ENCODE measurements around the gene TECPR1.

Gene TECPR1

DNA sequence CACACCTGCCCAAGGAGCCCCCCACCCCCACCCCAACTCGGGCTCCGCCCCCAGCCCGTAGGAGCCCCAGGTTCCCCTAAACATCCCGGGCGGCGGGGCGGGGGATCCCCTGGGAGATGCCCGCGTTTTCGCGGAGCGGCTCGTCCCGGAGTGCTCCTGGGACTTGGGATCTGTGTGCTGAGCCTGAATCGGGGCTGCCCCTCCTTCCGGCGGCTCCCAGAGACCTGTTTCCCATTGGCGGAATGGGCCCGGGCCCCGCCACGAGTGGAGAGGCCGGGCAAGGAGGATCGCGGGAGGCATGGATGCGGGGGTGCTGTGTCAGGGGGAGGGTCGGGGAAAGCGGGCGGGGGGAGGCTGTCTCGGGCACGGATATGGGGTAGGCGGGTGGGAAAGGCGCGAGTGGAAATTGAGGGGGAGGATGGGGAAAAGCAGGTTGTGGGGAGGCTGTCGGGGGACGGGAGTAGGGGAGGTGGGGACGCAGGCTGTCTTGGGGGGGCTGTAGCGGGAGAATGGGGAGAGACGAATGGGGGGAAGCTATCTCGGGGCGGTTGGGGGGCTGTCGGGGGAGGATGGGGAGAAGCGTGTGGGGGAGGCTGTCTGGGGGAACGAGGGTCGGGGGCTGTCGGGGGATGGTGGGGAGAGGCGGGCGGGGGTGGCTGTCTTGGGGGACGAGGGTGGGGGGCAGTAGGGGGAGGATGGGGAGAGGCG is 41.4 kb downstream of the TECPR1 start:
- no peak for DNase-seq

- DNase-seq: no peak
Observed at GRCh38 chr7:98209166-98209920, 42.7 kb downstream of the TECPR1 start.

DNA sequence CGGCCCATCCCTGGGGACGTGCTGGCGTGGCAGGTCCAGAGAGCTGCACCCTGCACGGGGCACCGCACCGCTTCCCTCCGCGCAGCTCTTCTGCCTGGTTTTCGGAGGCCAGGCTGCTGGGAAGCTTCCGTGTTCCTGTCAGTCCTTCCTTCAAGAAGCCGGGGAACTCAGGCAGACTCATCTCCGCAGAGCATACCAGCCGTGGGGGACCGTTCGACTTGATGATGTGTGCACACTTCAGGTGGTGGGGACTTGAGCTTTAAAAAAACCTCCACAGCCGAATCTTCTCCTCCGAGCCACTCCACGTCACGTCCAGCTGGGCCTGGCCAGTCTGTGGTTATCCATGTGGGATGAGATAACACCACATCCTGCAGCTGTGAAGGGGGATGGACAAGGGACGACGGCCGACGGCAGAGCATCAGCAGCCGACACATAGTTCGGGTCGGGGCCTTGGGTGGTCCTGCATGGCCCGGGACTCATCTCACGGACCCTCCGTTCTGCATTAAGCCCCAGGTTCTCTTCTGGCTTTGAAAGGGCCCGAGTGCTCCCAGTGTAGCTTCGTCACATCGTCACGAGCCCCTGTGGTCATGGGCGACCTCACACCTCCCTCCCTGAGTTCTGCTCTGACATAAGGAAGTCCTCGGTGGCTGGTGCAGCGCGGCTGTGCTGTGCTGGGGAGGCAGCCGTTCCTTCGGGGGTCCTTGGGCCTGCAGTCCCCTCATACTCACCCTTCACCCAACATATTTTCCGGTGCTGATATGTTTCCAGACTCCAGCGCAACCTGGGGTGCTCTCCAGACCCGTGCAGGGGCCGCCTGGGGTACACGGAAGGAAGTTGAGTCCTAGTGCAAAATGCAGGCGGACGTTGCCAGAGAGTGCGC is 45.3 kb downstream of the TECPR1 start:
- no peak for DNase-seq

GRCh38 chr7:98205162-98205845 is 46.7 kb downstream of the TECPR1 start:
- DNase-seq: no peak

DNA sequence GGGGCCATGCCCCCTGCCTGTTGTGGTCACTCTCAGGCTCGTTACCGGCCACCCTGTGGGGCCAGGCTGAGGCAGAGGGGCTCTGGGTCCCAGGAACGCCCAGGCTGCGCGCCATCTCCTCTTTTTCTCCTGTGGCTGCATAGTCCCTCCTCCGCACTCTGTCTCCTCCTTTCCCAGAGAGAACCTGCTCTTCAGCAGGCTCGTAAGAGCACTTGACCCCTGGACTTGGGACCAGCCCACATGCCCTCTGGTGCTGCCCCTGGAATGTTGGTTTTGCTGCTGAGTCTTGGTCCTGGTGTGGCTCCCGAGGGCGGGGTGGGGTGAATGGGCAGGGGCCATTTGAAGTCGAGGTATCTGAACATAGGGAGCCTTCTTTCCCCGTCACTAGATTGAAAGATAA is 47.4 kb downstream of the TECPR1 start:
- DNase-seq: no peak

DNA sequence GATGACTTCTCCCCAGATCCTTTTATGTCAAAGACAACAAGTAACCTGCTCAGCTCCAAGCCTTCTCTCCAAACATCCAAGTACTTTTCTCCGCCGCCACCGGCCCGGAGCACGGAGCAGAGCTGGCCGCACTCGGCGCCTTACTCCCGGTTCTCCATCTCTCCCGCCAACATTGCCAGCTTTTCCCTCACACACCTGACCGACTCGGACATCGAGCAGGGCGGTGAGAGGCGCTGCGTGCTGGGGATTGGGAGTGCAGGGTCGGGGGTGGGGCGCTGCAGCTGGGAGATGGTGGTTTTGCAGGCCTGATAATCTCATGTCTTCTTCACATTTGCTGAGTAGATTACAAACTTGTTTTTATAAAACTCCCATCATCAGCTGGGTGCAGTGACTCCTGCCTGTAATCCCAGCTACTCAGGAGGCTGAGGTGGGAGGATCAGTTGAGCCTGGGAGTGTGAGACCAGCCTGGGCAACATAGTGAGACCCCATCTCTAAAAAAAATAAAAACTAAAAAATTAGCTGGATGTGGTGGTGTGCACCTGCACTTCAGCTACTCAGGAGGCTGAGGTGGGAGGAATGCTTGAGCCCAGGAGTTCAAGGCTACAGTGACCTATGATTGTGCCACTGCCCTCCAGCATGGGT is 47.9 kb downstream of the TECPR1 start:
- DNase-seq: no peak

DNA sequence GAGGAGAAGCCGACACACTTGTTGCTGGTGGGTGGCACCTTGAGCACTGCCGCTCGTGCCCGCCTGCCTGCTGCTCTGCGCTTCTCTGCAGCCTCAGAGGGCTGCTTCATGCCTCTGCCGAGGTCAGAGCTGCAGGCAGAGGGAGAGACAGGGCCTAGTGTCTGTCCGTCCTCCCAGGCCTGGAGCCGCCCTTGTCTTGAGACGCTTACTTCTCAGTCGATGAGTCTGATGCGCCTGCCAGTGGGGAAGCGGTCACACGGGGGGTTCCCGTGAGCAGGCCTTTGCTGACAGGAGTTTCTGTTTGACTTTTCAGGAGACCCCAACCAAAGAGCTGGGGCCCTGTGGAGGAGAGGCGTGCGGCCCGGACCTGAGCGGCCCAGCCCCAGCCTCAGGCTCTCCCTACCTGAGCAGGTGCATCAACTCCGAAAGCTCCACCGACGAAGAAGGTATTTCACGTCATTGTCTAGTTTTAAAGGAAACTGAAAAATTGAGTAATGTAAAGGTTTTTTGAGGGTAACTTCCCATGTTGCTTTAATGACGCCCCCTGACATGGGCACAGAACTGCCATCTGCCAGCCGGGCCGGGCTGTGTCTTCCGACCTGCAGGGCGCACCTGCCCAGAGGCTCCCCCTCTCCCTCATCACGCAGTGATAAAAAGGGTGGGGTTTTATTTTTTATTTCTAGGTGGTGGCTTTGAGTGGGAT is 48.6 kb downstream of the TECPR1 start:
- DNase-seq: no peak

DNA sequence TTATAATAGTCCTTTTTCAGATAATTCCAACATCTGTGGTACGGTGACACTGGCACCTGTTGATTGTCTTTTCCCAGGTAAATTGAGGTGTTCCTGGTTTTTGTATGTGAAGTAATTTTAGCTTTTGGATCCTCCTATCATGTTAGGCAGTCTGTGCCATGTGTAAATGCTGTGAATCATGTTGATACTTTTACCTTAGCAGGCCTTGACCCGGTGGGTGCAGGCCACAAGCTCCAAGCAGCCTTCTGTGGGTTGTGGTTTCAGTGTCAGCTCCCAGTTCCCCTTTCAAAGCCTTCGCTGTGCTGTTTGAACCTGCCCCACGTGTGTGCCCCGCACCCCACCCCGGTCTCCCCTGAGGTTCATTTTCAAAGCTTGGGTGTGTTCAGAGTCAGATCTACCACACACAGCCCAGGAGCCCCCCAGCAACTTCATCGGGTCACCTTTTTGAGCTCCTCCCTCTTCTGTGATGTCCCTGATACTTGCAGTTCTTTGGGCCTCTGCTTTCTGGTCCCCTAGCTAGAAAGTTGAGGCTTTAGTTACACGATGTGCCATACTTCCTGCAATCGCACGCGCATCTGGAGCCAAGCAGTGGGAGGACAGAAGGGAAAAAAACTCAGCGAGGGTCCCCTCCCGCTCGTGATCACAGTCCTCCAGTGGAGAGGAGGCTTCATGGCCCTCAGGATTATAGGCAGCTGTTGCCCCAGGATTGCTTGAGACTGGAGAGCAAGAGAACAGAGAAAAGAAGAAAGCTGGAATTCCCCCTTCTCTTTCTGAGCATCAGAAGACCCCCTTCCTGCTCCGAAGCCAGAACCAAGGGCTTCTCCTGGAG is 49.5 kb downstream of the TECPR1 start:
- DNase-seq: no peak

GRCh38 chr7:98200364-98200763 is 51.7 kb downstream of the TECPR1 start:
- DNase-seq: no peak

- no peak for DNase-seq
Observed at GRCh38 chr7:98199131-98199530, 52.9 kb downstream of the TECPR1 start.

DNA sequence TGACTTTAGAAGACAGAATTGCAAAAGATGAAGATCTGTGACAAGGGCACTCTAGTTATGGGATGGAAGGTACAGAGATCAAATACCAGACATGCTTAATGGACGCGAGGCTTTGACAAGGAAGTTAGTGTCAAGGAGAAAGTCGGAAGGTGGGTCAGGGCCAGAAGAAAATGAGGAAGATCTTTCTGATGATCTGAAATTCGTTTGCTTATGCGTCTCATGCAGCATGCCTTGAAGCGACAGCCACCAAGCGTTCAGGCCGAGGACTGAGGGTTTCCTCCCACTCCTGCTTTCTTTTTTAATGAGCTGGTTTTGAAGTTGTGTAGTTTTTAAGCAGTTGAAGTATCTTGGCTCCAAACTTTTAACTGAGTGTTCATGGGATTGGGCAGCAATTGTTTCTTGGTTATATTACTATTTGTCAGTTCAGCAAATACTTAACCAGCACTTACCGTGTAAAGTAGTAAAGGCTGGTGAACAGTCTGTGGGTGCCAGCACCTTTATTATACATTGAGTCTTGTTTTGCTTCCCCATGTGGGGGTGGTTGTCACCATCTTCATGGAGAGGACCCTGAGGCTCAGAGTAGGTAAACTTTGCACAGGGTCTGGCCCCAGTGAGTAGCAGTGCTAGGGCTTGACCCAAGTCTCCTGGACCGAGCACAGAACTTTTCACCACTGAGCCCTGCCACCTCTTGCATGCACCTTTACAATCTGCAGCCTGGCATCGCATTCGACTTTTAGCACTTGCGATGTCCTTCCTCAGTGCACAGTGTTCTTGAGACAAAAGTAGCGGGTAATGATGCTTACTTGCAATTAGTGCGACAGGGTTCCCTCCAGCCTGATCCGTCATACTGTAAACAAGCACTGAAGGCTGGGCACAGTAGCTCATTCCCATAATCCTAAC is 55.1 kb downstream of the TECPR1 start:
- no peak for DNase-seq

GRCh38 chr7:98194672-98195457 is 57.2 kb downstream of the TECPR1 start:
- DNase-seq: no peak

GRCh38 chr7:98194186-98194585 is 57.8 kb downstream of the TECPR1 start:
- no peak for DNase-seq

GRCh38 chr7:98193474-98194180 is 58.4 kb downstream of the TECPR1 start:
- DNase-seq: no peak

DNA sequence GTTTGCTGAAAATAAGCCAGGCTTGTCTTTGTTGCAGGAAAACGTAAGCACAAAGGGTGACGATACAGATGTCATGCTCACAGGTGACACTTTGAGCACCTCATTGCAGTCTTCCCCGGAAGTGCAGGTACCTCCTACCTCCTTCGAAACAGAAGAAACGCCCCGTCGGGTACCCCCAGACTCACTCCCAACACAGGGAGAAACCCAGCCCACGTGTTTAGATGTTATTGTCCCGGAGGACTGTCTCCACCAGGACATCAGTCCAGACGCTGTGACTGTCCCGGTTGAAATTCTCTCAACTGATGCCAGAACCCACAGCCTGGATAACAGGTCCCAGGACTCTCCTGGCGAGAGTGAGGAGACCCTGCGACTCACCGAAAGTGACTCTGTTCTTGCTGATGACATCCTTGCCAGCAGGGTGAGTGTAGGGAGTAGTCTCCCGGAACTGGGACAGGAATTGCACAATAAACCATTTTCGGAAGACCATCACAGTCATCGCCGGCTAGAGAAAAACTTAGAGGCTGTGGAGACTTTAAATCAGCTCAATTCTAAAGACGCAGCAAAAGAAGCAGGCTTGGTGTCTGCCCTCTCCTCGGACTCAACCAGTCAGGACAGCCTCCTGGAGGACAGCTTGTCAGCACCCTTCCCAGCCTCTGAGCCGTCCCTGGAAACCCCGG is 59.1 kb downstream of the TECPR1 start:
- DNase-seq: no peak

- no peak for DNase-seq
Observed at GRCh38 chr7:98191668-98192431, 60.2 kb downstream of the TECPR1 start.

GRCh38 chr7:98189559-98189958 is 62.5 kb downstream of the TECPR1 start:
- DNase-seq: no peak
